Activated CD8-positive, alpha-beta memory T cell treated with anti-CD3 and anti-CD28 coated beads for 24 hours (primary cell): ENCODE results near the gene NOC4L.
"Not testable (repeated sequence)": the region's sequence is repeated elsewhere in the genome, so short reads cannot be mapped to it uniquely, and the experiment has no call there.

Experiments used
- DNase-seq: peaks from one replicate; pipeline ENCODE4 v3.0.0-alpha.2; 2020

NOC4L gene

GRCh38 chr12:132186208-132186856 is 42.1 kb downstream of the NOC4L start:
- DNase-seq = no peak

DNA sequence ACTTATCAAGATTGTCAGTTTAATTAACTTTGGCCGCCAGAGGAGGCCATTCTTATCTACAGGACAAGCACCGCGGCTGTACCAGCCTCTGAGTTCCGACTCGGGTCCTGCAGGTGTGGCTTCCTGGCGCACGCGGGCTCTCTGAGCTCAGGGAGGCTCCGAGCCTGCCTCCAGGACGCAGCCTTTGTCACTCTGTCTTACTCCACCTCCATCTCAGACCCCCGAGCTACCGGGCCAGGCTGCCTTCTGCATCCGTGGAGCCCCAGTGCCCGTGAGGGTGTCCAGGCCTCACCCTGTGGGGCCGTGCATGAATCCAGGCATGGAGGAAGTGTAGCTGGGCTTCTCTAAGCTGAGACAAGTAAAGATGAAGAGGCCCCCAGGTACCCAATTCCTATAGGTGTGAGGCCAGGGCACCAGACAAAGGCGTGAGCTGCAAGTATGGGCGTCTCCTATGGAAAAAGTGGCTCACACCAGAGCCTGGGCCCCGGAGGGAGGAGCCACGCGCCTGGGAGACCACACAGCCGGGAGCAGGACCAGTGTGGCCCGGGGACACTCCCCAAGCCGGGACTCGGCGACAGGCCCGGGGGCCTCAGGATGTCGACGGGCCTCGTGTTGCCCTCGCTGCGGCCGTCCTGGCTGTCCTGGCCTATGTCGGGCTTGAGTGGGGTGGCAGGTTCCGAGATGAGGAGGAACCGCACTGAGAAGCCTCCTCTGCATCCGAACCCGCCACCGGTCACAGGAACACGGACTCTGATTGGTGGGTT is 42.8 kb downstream of the NOC4L start:
- DNase-seq = peak; percentile 72

GRCh38 chr12:132187646-132188450 is 43.6 kb downstream of the NOC4L start:
- no peak for DNase-seq

DNA sequence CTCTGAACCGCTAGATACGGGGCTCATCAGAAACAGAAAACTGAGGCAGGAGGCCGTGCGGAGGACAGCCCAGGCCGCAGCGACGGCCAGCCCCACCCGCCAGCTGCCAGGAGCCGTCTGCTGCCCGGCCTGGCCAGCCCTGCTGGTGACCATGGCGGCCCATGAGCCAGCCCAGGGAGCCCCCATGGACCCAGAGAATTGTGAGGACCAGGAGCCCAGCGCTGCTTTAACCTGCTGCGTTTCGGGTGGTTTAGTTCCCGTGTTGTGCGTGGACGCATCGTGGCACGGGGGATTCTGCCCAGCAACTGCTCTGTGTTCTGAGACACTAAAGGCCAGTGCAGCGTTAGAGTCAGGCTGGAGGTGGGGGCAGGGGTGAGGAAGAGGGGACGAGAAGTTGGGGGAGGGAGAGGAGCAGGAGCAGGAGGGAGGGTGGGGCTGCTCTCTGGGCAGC is 44.2 kb downstream of the NOC4L start:
- DNase-seq = no peak

GRCh38 chr12:132188916-132189325 is 44.7 kb downstream of the NOC4L start:
- no peak for DNase-seq

DNA sequence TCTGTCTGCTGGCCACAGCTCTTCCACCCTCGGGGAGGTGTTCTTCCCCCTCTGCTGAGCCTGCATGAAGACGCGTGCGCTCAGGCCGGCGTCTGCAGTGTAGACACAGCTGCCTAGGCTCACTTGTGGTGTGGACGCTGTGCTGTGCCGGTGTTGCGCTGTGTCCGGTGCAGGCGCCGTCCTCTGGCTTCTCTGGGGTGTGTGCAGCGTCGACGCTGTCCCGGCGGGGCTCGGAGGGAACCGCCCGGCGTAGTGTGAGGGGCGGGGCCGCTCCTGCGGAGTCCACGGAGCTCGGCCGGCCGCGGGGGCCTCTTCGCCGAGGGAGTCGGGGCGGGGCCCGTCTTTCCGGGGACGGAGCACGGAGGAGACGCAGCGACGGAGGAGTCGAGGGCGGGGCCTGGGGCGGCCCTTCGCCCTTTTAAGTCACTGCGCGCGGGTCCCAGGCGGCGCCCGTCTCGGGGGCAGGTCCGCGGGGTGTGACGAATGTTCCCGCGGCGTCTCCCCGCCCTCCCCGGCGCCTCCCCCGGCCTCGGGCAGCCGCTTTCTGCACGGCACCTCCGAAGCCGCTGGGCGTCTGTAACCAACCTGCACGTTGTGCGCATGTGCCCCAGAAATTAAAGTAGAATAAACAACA is 45.2 kb downstream of the NOC4L start:
- peak; percentile 95 for DNase-seq

- DNase-seq = no peak
Observed at GRCh38 chr12:132190012-132190755, 45.9 kb downstream of the NOC4L start.

- no peak for DNase-seq
Observed at GRCh38 chr12:132190834-132191500, 46.7 kb downstream of the NOC4L start.

GRCh38 chr12:132191715-132192553 is 47.7 kb downstream of the NOC4L start:
- DNase-seq = no peak

DNA sequence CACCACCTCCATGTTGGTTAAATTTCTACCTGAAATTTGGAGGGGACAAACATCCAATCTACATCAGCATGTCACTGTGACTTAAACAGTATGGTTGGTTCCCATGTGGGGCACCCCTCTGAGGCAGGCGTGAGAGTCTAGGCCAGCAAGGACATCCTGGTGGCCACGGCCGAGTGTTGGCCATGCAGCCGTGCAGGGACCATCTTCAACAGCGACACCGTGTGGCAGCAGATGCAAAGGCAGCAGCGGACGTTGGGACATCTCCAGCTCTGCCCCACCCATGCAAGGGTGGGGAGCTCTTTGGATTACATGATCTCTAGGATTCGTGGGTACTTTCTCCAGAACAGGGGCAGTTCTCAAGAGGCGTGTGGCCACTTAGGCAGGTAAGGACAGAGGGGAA is 49.8 kb downstream of the NOC4L start:
- DNase-seq = no peak

GRCh38 chr12:132194556-132194955 is 50.3 kb downstream of the NOC4L start:
- DNase-seq = no peak

DNA sequence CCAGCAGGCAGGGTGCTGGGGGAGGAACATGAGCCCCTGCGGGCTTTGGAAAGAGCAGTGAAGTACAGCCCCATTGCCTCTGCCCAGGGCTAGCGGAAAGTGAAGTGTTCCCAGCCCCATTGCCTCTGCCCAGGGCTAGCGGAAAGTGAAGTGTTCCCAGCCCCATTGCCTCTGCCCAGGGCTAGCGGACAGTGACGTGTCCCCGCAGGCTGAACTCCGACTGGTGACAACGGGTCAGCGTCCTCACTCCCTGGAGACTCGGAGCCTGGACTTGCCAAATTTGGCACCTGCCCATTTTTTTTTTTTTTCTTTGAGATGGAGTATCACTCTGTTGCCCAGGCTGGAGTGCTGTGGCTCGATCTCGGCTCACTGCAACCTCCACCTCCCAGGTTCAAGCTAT is 51.0 kb downstream of the NOC4L start:
- DNase-seq = not testable (repeated sequence)

DNA sequence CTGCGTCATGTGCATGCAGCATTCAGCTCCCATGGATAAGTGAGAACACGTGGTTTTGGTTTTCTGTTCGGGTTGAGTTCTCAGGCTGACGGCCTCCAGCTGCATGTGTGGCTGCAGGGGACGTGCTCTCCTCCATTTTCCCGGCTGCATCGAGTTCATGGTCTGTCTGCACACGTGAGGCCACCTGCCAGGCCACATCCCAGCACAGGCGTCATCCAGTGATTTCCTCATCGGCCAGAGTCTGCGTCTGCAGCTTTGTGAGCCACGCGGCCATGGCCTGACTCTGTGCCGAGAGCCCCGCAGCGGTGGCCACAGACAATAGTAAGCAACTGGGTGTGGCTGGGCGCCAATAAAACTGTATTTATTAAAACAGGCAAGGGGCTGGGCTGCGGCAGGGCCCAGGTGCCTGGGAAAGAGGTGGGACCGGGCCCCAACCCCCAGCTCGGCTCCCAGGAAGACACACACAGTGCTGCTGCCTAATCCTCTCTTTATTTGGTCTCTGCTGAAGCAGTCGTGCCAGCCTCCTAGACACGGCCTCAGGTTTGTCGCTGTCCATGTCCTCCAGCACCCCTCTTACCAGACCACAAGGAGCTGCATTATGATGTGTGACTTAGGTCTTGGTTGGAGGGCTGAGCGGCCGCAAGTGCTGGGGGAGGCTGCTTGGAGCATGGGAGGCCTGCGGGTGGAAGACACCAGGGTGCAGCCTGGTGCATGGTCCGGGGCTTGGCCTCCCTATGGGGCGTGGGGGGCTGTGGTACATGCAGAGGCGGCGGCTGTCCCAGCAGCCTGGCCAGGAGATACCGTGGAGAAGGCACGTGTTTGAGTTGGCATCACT is 52.0 kb downstream of the NOC4L start:
- no peak for DNase-seq

- DNase-seq = no peak
Observed at GRCh38 chr12:132196873-132197390, 52.7 kb downstream of the NOC4L start.

GRCh38 chr12:132197581-132198354 is 53.5 kb downstream of the NOC4L start:
- DNase-seq = no peak

DNA sequence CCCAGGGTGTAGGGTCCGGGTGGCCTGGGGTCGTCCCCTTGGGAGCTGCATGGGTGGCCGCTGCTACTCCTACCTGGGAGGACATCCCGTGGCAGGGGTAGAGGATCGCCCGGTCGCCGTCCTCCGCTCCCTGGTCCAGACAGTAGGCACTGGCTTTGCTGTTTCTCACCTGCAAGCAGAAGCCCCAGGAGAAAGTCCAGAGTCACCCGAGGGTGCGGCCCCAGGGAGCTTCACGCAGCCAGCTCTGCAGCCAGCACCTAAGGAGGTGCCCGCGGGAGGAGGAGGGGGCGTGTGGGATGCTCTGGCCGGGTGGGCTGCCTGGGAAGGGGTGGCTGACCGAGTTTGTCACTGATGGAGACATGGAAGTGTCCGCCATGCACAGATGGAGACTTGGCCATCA is 54.8 kb downstream of the NOC4L start:
- no peak for DNase-seq

GRCh38 chr12:132199526-132200319 is 55.5 kb downstream of the NOC4L start:
- DNase-seq = no peak

- no peak for DNase-seq
Observed at GRCh38 chr12:132200800-132201199, 56.5 kb downstream of the NOC4L start.
